ENCODE data around the gene ZNF48.

The ZNF48 gene

DNA sequence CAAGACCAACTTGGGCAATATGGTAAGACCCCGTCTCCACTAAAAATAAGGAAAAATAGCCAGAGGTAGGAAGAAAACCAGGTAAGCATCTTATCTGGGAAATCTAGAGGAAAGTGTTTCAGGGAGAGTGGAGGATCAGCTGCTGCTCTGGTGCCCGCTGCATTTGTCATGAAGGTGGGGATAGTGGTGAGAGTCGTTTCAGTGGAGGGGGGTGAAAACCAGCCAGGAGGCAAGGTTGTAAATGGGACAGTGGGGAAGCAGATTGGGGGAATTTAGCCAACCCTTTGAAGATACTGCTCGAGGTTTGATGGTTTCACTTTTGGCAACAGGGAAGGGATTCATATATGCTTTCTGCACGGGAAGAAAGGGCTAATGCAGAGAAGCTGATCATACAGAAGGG is 25.8 kb downstream of the ZNF48 start:
- Histone ChIP-seq H3K9me3 (ENCODE audit: severe bottlenecking) (no peaks in the 10 kb centered on the region), H3K4me3 (ENCODE audit: low read depth, low read length) (no peak overlapping the region), H3K27ac (no peak overlapping the region), H3K27me3 (ENCODE audit: insufficient read depth, low read depth, severe bottlenecking) (no peaks in the 10 kb centered on the region), H3K36me3 (peaks cover 60% of the 10 kb centered on the region)
- DNase-seq, result no peak
- TF ChIP-seq, protein P1, sequence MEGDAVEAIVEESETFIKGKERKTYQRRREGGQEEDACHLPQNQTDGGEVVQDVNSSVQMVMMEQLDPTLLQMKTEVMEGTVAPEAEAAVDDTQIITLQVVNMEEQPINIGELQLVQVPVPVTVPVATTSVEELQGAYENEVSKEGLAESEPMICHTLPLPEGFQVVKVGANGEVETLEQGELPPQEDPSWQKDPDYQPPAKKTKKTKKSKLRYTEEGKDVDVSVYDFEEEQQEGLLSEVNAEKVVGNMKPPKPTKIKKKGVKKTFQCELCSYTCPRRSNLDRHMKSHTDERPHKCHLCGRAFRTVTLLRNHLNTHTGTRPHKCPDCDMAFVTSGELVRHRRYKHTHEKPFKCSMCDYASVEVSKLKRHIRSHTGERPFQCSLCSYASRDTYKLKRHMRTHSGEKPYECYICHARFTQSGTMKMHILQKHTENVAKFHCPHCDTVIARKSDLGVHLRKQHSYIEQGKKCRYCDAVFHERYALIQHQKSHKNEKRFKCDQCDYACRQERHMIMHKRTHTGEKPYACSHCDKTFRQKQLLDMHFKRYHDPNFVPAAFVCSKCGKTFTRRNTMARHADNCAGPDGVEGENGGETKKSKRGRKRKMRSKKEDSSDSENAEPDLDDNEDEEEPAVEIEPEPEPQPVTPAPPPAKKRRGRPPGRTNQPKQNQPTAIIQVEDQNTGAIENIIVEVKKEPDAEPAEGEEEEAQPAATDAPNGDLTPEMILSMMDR (IDR thresholded peaks at IDR 0.05; ENCODE audit: low read depth, low read length), result no peak

DNA sequence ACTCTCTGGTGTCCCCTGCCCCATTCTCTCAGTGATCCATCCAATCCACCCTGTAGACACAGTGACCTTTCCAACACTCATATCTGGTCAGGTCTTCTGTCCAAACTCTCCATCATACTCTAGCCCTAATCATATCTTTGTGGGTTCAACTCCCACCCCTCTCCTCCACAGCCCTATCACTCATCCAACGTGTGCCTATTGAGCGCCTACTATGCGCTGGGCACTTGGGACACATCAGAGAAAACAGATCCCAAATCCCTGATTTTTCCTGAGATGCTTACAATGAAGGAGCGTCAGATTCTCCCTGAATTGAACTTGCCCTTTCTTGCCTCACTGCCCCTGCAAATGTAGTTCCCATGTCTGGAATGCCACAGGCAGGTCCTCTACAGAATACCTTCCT is 32.8 kb downstream of the ZNF48 start:
- Histone ChIP-seq H3K27ac (no peak overlapping the region), H3K27me3 (ENCODE audit: insufficient read depth, low read depth, severe bottlenecking) (no peaks in the 10 kb centered on the region), H3K36me3 (peaks cover 53% of the 10 kb centered on the region), H3K9me3 (ENCODE audit: severe bottlenecking) (no peaks in the 10 kb centered on the region), H3K4me3 (ENCODE audit: low read depth, low read length) (no peak overlapping the region)
- no peak for DNase-seq
- TF ChIP-seq, protein P1 (IDR thresholded peaks at IDR 0.05; ENCODE audit: low read depth, low read length), result no peak

DNA sequence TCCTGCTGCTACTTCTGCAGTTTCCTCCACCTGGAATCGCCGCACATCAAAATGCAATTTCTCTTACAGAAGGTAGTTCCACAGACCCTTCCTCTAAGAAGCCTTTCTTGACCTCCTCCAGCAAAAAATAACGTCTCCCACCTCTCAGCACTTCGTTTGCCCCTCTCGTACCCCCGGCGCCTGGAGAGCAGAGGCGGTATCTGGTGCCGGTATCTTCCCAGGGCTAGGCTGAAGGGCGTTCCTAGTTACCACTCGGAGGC is 34.1 kb downstream of the ZNF48 start:
- Histone ChIP-seq H3K4me3 (ENCODE audit: low read depth, low read length) (peak overlapping the region; percentile 78), H3K36me3 (peaks cover 40% of the 10 kb centered on the region), H3K27ac (peak overlapping the region; percentile 78), H3K9me3 (ENCODE audit: severe bottlenecking) (no peaks in the 10 kb centered on the region), H3K27me3 (ENCODE audit: insufficient read depth, low read depth, severe bottlenecking) (no peaks in the 10 kb centered on the region)
- DNase-seq, result no peak
- TF ChIP-seq, protein P1 (IDR thresholded peaks at IDR 0.05; ENCODE audit: low read depth, low read length), result no peak

DNA sequence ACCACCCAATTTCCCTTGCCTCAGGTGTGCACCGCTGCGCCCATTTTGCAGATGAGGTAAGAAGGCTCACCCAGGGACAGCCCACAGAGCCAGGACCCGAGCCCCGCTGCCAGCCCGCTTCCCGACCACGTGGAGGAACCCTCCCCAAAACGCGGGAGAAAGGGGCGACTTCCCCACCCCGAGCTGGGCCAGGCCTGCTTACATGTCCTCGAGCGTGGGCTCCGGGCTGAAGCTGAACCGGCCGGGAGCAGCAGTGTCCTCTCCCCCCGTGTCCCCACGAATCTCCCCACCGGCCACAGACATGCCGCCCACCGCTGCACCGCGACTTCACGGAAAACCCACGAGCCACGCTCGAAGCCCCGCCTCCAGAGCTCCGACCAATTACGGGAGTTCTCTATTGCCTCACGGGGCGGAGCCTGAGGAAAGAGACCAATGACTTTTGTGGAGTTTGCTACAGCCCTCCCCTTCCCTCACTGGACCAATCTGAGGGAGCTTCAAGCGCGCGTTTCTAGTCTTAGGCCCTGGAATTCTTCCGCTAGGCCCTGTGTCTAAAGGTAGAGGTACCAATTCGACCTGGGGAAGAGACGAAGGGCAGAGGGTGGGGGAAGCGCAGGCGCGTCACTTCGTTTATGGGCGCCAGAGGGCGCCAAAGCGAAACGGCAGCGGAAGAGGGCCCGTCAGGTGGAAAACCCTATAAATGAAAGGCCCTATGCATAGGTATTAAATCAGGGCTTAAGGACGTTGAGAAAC is 34.6 kb downstream of the ZNF48 start, which contains the start of gene DCTPP1:
Gene DCTPP1, minus strand, starts transcription at position 353 of the 750 bp plus-strand sequence. Its CDS starts 50 bp downstream, at position 303.
- TF ChIP-seq, protein P1 (IDR thresholded peaks at IDR 0.05; ENCODE audit: low read depth, low read length), result peak; percentile 74
- Histone ChIP-seq H3K27ac (peak within 1 kb of the TSS; percentile 78), H3K9me3 (ENCODE audit: severe bottlenecking) (no peaks in the 10 kb centered on the region), H3K36me3 (peaks cover 35% of the 10 kb centered on the region), H3K27me3 (ENCODE audit: insufficient read depth, low read depth, severe bottlenecking) (no peaks in the 10 kb centered on the region), H3K4me3 (ENCODE audit: low read depth, low read length) (peak within 1 kb of the TSS; percentile 78)
- peak; percentile 98 for DNase-seq

DNA sequence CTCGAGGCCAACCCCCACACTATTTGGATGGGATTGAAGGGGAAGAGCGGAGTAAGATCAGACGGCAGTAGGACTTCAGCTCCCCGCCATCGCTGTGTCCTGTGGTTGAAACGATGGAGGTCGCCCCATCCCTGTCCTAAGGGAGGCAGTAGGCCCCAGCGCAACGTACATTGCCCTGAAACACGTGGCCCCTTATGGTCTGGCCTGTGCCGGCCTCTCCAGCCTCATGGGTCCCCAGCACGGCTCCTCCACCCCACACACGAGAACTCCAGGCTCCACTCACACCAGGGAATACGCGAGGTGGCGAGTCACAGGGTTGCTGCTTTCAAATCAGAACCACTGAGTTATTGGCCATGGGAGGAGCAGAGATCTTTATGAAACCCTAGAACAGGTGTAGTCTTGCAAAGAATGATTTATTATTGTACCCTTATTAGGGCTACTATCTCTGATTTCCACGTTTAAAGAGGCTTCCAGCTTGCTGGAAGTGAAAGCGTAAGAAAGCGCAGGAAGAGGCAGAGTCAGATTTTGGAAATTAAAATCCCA is 35.3 kb downstream of the ZNF48 start:
- Histone ChIP-seq H3K27me3 (ENCODE audit: insufficient read depth, low read depth, severe bottlenecking) (no peaks in the 10 kb centered on the region), H3K4me3 (ENCODE audit: low read depth, low read length) (peak overlapping the region; percentile 11), H3K27ac (peak overlapping the region; percentile 68), H3K36me3 (peaks cover 29% of the 10 kb centered on the region), H3K9me3 (ENCODE audit: severe bottlenecking) (no peaks in the 10 kb centered on the region)
- DNase-seq, result peak; percentile 83
- TF ChIP-seq, protein P1 (IDR thresholded peaks at IDR 0.05; ENCODE audit: low read depth, low read length), result peak; percentile 34
